ENCODE data around the gene GLT1D1.

Gene GLT1D1

DNA sequence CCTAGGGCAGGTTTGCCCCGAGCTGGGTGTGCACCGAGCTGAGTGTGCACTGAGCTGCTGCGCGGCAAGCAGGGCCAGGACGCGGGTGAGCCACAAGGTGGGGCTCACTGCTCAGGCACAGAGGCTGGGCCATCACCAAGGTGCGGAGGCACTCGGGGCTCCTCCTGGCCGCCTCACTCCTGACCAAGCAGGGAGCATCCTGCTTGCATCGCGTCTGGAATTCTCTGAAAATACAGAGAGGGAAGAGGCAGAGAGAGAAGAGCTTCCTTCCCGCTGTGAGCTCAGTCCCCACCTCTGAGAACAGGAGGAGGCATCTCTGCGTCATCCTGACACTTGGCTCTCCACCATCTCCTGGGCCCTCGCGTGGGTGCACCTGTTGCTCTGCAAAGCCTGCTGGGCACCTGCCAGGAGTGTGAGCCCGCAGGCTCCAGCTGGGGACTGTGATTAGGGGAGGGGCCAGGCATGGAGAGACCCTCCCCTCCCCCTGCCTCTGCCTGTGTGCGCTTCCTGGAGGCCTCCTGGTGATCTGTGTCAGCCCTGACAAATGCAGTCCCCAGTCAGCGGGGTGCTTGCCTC lies 116.3 kb downstream of the GLT1D1 start:
- DNase-seq: peak; percentile 85

DNA sequence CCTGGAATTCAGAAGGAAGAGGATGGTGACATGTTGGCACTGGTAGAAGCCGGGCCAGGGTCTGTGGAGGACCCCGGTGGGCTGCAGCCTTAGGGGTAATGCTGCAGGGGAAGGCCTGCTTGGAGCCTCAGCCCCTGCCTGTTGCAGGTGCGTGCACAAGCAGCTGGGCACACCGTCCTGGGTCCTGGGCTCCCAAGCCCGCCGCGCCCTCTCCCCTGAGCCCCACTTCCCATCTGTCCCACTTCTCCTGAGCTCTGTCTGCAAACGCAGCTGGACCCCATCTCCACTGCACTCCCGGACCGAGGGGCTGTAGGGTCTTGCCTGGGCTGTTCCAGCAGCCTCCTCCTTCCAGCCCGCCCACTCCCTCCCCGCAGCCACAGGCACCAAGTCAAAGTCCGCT lies 116.8 kb downstream of the GLT1D1 start:
- no peak for DNase-seq

DNA sequence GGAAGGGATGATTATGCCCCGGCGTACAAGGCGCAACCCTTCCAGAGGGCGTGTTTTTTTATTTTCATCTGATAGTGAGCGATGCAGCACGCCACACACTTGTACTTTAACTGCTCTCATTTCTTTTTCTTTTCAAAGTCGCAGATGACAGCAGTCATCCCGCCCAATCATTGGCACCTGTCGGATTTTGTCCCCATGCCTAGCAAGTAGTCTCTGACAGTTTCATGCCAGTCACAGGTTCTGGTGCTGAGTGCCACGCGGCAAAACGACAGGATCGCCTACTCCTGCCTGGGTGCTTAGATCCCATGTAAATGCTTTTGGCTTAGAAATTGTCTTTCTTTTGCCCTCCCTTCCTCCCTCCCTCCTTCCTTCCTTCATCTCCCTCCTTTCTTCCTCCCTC lies 117.7 kb downstream of the GLT1D1 start:
- no peak for DNase-seq

DNA sequence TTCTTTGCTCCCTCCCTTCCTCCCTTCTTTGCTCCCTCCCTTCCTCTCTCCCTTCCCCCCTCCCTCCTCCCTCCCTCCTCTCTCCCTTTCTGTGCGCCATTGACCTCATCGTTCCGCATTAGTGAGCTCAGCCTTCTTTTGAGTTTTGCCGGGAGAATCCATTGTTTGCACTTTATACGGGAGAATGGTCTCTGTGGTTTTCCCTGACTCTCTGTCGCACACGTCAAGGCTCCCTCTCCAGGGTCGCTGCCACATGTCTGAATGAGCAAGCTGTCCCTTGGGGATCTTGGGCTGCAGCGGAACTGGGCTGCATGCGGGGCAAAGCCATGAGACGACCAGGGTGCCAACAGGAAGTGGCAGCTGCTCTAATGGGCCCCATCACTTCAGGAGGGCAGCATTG lies 118.5 kb downstream of the GLT1D1 start:
- no peak for DNase-seq

DNA sequence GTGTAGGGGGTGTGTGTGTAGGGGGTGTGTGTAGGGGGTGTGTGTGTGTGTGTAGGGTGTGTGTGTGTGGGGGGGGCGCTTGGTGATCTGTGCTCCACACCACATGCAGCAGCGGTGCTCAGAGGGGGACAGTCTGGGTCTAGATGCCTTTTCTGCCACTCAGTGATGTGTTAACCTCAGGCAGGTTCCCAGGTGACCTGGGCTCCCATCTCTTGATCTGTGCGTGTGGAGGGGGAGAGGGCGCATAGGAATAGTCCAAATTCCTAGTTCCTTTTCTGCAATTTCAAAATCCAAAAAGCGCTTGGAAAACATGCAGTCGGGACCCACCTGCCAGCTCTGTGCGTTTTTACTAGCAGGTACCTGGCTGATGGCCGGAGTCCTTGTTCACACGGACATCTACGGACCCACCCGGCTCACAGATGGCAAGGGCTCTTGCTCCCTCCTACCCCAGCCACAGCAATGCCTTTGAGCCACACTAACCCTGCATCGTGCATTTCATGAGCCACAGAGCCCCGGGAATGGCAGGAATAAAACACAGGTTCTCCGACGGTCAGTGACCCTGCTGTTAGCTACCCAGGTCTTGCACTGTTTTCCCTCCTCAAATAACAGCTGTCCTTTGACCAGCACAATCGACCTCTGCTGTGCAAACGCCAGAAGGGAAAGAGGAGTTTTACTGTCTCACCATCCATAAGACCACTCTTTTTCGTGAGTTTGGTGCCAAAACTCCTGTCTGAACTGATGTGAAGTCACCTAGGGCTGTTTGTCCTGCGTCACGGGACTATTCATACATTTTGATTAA lies 120.8 kb downstream of the GLT1D1 start:
- DNase-seq: no peak

DNA sequence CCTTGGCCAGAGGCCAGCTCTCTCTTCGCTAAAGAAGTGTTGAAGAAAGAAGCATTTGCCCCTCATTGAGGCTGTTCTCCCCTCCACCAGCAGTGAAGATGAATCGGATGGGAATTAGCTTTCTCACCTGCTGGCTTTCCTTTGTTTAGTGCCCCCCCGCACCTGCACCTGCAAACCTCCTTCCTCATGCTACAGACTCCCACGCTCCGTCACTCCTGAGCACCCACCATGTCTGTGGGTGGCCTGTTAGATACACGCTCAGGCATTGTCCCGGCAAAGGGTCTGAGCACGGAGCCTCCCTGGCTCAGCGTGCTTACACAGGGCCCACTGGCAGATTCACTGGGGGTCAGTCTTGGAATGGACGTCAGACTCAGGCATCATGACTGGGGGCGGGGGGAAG lies 121.6 kb downstream of the GLT1D1 start:
- DNase-seq: no peak

DNA sequence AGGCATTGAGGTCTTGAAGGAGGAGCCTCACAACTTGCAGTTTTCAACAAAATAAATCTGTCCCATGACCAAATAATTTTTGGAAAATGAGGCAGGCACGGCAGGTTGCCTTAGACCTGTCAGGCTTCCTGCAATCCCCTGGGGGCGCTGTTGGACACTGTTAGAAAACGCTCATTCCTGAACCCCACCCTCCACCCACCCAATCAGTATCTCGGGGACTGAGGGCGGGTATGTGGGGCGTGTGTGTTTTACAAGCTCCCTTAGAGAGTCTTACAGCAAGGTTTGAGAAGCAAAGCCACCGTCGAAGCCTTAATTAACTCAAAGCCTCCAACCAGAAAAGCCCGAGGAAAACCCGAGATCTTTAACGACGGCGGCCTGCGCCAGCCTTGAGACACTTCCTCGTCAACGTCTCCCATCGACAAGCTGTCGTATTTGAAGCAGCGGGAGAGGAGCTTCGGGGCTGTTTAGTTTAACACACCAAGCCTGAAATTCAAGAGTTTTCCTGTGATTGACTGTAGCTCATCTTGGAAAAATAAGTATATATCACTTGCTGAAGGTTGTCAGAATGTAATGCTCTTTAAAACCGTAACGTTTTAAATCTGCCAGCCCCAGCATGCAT lies 123.0 kb downstream of the GLT1D1 start:
- DNase-seq: no peak

DNA sequence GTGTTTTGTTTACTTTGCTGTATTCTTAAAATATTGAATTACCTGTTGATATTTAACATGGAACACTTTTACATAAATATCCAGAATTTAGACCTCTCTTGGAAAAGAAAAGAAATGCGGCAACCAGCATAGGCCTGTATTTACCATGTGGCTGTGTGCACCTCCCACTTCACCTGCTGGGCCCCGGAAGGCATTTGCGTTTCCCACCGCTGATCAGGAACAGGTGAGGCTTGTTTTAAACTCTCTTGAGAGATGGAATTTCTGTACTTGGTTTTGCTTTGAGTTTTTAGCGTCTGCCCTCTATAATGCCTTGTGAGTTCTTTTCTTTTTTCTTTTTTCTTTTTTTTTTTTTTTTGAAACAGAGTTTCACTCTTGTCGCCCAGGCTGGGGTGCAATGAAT lies 124.2 kb downstream of the GLT1D1 start:
- DNase-seq: no peak

DNA sequence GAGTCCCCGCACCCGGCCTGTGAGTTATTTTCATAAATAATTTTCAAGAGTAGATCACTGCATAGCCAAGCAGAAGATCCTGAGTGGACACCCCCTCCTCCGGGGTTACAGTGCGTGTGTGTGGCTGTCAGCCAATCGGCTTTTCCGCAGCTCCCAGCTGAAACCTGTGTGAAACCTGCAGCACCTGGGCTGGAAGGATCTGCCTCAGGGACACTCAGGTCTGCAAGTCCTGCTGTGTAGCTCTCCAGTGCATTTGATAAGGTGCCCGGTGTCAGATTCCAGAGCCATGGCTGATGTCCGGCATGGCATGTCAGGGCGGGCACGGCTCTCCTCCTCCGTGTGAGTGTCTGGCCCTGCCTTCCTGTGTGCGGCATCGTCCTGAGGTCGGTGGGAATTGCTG lies 124.8 kb downstream of the GLT1D1 start:
- DNase-seq: no peak

DNA sequence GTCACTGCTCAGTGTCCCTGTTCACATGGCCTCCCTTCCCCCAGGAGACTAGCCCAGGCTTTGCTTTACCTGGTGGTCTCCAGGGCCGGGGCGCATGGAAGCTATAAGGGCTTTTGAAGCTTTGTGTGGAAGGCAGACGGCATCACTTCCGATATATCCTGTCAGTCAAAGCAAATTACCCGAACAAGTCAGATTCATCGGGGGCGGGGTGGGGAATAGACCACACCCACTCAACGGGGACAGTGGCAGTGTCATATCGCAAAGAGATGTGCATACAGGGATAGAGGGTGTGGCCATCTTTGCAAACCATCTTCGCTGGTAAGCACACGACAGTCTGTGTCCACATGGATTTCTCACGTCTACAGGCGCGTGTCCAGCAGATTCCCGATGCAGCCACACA lies 127.3 kb downstream of the GLT1D1 start:
- no peak for DNase-seq

DNA sequence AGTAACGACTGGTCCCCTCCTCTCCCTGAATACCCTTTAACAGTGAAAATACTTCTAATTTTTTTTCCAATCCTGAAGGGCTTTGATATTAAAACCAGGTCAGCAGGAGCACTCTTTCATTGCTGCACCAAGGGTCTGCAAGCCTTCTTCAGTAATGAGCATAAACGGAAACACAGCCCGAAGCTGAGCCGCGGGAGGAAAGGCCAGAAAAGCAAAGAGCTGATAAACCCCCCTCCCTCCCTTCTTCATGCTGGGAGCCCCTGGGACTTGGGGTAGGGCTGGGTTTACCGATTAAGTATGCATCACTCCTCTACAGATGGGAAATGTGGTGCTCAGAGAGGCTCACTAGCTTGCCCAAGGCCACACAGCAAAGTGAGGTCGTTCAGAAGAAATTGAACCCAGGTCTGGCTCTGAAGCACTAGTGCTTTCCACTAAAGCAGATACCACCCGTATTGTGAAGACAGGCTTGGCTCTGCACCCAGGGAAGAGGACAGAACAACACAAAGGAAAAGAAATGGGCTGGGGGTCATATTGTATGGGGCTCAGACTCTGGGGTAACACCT lies 128.8 kb downstream of the GLT1D1 start:
- DNase-seq: no peak

DNA sequence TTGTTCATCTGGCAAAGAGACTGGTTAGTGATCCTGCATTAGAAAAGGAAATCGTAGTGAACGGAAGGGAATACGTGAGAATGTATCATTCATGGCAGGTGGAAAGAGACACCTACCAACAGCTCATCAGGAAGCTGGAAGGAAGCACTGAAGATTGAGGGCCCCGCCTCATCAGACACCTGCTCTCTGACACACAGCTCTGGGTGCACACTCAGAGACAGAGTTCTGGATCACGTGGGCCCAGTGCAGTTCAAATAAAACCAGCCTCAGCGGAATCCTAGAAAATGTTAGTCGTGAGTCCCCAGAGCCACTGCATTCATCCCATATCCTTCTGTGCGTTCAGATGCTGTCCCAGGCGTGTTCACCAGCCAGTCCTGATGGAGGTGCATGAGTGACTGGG lies 129.7 kb downstream of the GLT1D1 start:
- DNase-seq: no peak

DNA sequence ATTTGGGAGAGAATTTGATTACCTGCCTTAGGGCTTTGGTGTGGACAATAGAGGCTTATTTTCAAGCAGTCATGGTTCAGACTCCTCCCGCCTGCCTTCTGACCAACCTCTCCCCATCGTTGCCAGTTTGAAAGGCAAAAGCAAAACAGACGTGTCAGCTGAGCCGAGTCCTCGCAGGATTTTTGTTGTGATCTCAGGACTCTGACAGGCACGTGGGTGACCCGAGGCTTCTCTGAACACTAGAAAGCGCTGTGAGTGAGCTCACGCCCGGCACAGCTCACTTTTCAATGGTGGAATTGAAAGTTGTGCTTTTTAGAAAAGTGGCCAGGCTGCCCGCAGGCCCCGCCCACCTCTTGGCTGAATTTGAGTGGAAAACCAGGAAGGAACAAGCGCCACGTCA lies 130.1 kb downstream of the GLT1D1 start:
- no peak for DNase-seq

DNA sequence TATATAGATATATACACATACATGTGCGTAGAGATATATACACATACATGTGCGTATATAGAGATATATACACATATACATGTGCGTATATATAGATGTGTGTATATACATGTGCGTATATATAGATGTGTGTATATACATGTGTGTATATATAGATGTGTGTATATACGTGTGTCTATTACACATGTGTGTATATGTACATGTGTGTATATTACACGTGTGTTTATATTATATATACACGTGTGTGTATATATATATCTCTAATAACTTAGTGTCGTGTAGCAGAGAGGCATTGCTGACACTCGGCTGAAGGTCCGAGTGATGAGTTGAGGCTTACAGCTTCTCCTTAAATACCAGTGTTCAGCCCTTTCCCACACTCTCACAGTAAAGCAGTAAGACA lies 133.7 kb downstream of the GLT1D1 start:
- no peak for DNase-seq

DNA sequence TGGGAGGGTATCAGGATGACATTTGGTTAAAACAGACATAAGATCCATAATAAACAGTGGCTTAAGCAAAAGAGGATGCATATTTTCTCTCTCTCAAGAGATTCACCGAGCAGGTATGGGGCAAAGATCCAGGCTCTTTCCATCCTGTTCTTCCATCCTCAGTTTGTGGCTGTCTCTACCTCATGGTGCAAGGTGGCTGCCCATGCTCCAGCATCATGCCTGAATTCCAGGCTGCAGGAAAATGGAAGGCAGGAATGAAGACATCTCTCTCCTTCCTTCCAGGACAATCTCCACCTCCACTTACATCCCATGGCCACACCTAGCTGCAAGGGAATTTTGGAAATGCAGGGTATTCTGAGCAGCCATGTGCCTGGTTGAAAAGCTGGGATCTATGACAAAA lies 136.0 kb downstream of the GLT1D1 start:
- DNase-seq: no peak

DNA sequence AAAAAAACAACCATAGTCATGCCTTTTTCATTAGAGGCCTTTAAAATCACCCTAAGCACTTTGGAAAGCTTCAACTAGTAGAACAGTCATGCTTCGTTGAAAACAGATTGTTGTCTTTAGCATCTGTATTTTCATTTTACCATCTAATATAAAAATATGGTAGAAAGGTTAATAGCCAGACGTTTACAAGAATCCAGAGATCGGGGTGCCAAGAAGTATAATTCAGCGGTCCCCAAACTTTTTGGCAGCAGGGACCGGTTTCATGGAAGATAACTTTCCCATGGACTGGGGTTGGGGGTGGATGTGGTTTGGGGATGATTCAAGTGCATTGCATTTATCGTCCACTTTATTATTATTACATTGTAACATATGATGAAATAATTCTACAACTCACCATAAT lies 138.4 kb downstream of the GLT1D1 start:
- DNase-seq: no peak

DNA sequence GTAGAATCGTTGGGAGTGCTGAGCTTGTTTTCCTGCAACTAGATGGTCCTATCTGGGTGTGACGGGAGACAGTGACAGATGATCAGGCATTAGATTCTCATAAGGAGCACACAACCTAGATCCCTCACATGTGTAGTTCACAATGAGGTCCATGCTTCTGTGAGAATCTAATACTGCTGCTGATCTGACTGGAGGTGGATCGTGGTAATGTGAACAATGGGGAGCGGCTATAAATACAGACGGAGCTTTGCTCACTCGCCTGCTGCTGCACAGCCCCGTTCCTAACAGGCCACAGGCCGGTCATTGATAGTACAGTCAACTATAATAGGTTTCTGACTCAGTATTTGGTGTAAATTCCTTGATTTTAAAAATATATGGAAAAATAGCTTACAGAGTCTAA lies 138.8 kb downstream of the GLT1D1 start:
- no peak for DNase-seq

DNA sequence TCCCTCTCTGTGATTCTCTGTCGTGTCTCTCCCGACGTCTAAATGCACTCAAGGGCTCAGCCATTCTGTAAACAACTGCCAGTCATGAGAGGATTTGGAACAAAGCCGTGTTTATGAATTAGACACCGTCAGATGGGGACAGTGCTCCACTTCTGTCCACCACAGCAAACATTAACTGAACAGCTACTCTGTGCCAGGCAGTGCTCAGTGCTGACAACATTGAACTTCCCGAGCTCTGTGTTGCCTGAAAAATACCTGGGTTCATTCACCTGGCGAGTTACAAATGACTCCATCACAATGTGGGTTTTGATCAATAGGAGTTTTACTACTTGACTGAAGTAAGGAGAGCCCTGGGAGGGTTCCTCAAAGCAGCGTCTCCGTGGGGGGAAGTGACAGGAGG lies 139.3 kb downstream of the GLT1D1 start:
- DNase-seq: no peak

DNA sequence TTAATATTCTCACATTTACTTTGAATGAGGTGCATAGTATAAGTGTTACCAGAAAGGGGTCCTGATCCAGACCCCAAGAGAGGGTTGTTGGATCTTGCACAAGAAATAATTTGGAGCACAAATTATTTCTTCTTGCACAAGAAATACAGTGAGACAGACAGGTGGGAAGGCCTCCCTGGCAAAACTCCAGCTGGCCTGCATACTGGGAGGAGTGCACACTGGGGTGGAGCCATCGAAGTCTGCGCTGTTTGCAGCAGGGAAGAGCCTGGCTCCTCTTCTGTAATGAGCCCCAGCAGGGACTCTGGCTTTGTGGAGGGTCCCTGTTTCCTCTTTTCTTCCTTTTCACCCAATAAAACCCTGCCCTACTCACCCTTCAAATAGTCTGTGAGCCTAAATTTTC lies 141.6 kb downstream of the GLT1D1 start:
- DNase-seq: peak; percentile 5

DNA sequence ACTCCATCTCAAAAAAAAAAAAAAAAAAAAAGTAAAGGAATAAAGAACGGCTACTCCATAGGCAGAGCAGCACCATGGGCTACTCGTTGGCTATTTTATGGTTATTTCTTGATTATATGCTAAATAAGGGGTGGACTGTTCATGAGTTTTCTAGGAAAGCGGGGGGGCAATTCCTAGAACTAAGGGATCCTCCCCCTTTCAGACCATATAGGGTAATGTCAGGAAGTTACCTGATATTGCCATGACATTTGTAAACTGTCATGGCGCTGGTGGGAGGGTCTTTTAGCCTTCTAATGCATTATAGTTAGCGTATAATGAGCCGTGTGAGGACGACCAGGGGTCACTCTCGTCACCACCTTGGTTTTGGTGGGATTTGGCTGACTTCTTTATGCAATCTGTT lies 142.3 kb downstream of the GLT1D1 start:
- no peak for DNase-seq

DNA sequence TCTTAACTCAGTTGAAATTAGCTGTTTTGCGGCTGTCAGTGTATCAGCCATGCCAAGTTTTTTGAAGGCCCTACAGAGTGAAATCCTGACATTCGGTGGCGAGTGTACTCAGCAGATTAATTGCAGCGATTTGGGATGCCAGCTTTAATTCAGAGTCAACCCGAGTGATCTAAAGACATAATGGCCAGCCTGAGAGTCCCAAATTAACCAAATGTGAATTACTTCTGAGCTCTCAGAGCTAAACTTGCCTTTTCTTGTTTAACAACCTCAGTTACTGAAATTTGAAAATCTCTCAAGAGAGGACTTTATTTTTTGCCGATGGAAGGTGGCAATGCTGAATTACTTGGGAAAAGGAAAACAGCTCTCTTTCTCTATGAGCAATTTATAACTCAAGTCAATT lies 148.5 kb downstream of the GLT1D1 start:
- no peak for DNase-seq

DNA sequence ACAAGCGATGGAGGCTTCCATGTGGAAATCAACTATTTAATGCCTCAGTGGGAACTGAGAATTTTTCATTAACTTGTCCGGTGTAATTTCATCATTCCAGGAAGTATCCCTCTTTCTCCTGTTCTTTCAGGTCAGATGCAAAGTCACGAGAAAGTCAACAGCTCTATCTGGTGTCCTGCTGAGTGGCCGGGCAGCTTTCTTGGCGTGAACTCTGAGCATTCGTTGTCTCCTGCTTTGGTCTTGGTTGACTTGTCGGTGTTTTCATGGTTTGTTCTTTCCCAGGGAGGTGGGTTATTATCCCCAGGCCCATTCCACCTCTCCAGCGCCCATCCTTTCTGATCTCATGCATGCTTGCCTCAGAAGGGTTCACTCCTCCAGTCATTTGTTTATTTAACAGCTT lies 149.1 kb downstream of the GLT1D1 start:
- DNase-seq: no peak

DNA sequence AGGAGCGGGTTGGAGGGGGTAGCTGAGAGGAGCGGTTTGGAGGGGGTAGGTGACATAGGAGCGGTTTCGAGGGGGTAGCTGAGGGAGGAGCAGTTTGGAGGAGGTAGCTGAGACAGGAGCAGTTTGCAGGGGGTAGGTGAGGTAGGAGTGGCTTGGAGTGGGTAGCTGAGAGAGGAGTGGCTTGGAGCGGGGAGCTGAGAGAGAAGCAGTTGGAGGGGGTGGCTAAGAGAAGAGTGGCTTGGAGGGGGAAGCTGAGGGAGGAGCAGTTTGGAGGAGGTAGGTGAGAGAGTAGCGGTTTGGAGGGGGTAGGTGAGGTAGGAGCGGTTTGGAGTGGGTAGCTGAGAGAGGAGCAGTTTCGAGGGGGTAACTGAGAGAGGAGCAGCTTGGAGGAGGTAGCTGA lies 152.1 kb downstream of the GLT1D1 start:
- DNase-seq: no peak

DNA sequence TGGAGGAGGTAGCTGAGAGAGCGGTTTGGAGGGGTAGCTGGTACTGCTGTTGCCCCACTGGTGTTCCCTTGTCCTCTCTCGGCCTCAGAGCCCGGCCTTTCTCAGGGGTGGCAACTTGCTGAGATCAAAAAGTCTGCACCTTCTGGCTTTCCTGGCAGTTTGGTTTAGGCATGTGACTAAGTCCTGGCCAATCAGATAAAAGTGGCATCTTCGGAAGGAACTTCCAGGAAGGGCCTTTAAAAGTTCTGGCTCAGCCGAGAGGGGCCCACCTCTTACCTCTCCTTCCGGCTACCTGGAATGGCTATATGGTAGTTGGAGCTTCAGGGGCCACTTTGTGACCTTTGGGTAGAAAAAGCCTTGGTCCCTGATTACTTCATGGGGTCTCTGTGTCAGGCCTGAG lies 152.6 kb downstream of the GLT1D1 start:
- no peak for DNase-seq
